HCT116 (cell line): ENCODE data around the gene HPCAL1. TPM values are rescaled to one million over a fixed set of nuclear protein-coding genes. Genes with fewer than 3 reads are reported as not detected.

Source experiments
- ATAC-seq: fragments of 200-7000 bp; cut with Tn5 transposase; 2 replicates; pipeline ENCODE4 v1.9.1; 2020; ENCODE audit warnings: mild to moderate bottlenecking, moderate library complexity
- BruUV-seq: library from RNA; stranded (reverse); fragments of 400-500 nt; replicated peaks from 2 replicates; lab custom pipeline; 2021; lab: Mats Ljungman, UMichigan
- CTCF ChIA-PET: fragments of 300-600 bp; sonication (Branson Sonifier 250); formaldehyde crosslinking; loops from one replicate; lab custom pipeline; 2021; ENCODE audit warnings: antibody characterized with exemption; lab: Charles Lee
- POLR2A ChIA-PET: fragments of 300-600, 350-600 bp; sonication (Branson Sonifier 250); formaldehyde crosslinking; loops from one replicate; lab custom pipeline; 2021; ENCODE audit warnings: antibody characterized with exemption; lab: Charles Lee
- RAD21 ChIA-PET, 2 experiments: fragments of 300-600 bp; sonication (Branson Sonifier 250); formaldehyde crosslinking; loops; one replicate each; lab custom pipeline; 2023; ENCODE audit warnings: low total read pairs in 2 of 2; ENCODE audit not compliant: uncharacterized antibody in 2 of 2, unreplicated experiment in 2 of 2, low non-redundant PET in 1 of 2; lab: Charles Lee
- DNase-seq: peaks from one replicate; pipeline ENCODE4 v3.0.0-alpha.2; 2010; ENCODE audit warnings: low read depth, low spot score
- H2AFZ ChIP-seq: fragments of 200-600 bp; shearing (Covaris generic), sonication (generic); 2 replicates; pipeline ENCODE4 v1.6.1; 2017; ENCODE audit warnings: low read depth, mixed run types, mixed read lengths, antibody characterized with exemption, low read length; ENCODE audit not compliant: poor library complexity, severe bottlenecking
- H3K27ac ChIP-seq: 2 replicates; pipeline ENCODE4 v1.5.1; 2012; ENCODE audit warnings: low read depth, low read length
- H3K27me3 ChIP-seq: fragments of 200-600 bp; sonication (generic); 2 replicates; pipeline ENCODE4 v1.6.1; 2016; ENCODE audit warnings: mixed run types, low read length, mixed read lengths; ENCODE audit not compliant: insufficient read depth
- H3K36me3 ChIP-seq, 2 experiments: fragments of 200-500 bp in 1 of 2; fragments of 200-600 bp in 1 of 2; sonication (Bioruptor generic) in 1 of 2; sonication (generic) in 1 of 2; 2 replicates each; pipeline versions ENCODE4 v1.5.1 to v1.6.1; 2014 to 2016; ENCODE audit warnings: low read length in 2 of 2, inconsistent platforms in 1 of 2, mixed read lengths in 1 of 2, mixed run types in 1 of 2; ENCODE audit not compliant: insufficient read depth in 2 of 2, control insufficient read depth in 1 of 2
- H3K4me1 ChIP-seq, 2 experiments: fragments of 200-600 bp in 1 of 2; sonication (generic) in 1 of 2; 2 replicates each; pipeline versions ENCODE4 v1.5.1 to v1.6.1; 2012 to 2017; ENCODE audit warnings: low read length in 2 of 2, inconsistent platforms in 1 of 2, mild to moderate bottlenecking in 1 of 2, mixed read lengths in 1 of 2, mixed run types in 1 of 2, moderate library complexity in 1 of 2; ENCODE audit not compliant: insufficient read depth in 2 of 2, control insufficient read depth in 1 of 2
- H3K4me2 ChIP-seq: fragments of 200-600 bp; sonication (generic); 2 replicates; pipeline ENCODE4 v1.6.1; 2017; ENCODE audit warnings: mixed run types, low read length, mixed read lengths
- H3K4me3 ChIP-seq, 2 experiments: fragments of 200-600 bp in 1 of 2; sonication (generic) in 1 of 2; replicated peaks in 1 of 2; 2 replicates each; pipeline ENCODE4 v1.5.1; 2011 to 2016; ENCODE audit warnings: low read length in 2 of 2, control low read depth in 1 of 2, low read depth in 1 of 2, mild to moderate bottlenecking in 1 of 2, mixed read lengths in 1 of 2, mixed run types in 1 of 2
- H3K79me2 ChIP-seq: fragments of 200-600 bp; sonication (generic); 2 replicates; pipeline ENCODE4 v1.6.1; 2017; ENCODE audit warnings: mild to moderate bottlenecking, mixed run types, low read length, moderate library complexity, mixed read lengths; ENCODE audit not compliant: insufficient read depth
- H3K9ac ChIP-seq: fragments of 200-600 bp; sonication (generic); 2 replicates; pipeline ENCODE4 v1.6.1; 2016; ENCODE audit warnings: low read length, mixed read lengths
- H3K9me2 ChIP-seq: fragments of 200-600 bp; sonication (generic), shearing (Covaris generic); 2 replicates; pipeline ENCODE4 v1.6.1; 2017; ENCODE audit warnings: mixed run types, mild to moderate bottlenecking, moderate library complexity; ENCODE audit not compliant: insufficient read depth
- H3K9me3 ChIP-seq, 2 experiments: fragments of 200-500 bp in 1 of 2; fragments of 200-600 bp in 1 of 2; sonication (Bioruptor generic) in 1 of 2; sonication (generic) in 1 of 2; 2 replicates each; pipeline ENCODE4 v1.6.1; 2014 to 2017; ENCODE audit warnings: low read length in 2 of 2, mixed read lengths in 2 of 2, inconsistent platforms in 1 of 2, low read depth in 1 of 2, mild to moderate bottlenecking in 1 of 2, mixed run types in 1 of 2, moderate library complexity in 1 of 2; ENCODE audit not compliant: control insufficient read depth in 1 of 2, insufficient read depth in 1 of 2
- H4K20me1 ChIP-seq: fragments of 200-600 bp; sonication (generic), shearing (Covaris generic); 2 replicates; pipeline ENCODE4 v1.6.1; 2017; ENCODE audit warnings: mixed run types, mild to moderate bottlenecking, moderate library complexity; ENCODE audit not compliant: insufficient read depth
- EGR1 ChIP-seq: IDR thresholded peaks from 2 replicates; pipeline ENCODE4 v1.6.1; 2012; ENCODE audit warnings: low read depth
- EZH2 ChIP-seq: fragments of 200-600 bp; sonication (generic); IDR thresholded peaks from 2 replicates; pipeline ENCODE4 v1.6.1; 2017; ENCODE audit warnings: antibody characterized with exemption, mixed run types
- FOSL1 ChIP-seq: IDR thresholded peaks from 2 replicates; pipeline ENCODE4 v1.6.1; 2012; ENCODE audit warnings: low read depth
- RAD21 ChIP-seq: IDR thresholded peaks from 2 replicates; pipeline ENCODE4 v1.6.1; 2012; ENCODE audit warnings: low read depth, mild to moderate bottlenecking
- ZFX ChIP-seq: fragments of 450-650 bp; IDR thresholded peaks from 2 replicates; pipeline ENCODE4 v1.6.1; 2017
- intact Hi-C: fragments of 100-400 bp; cut with micrococcal nuclease; formaldehyde crosslinking; loops from 2 replicates; pipeline ENCODE4 v1.10.0; 2022
- total RNA-seq: library from RNA; stranded (reverse); gene quantifications from one replicate; pipeline ENCODE4 v1.2.1, GENCODE V29; 2021; ENCODE audit not compliant: unreplicated experiment
- TF ChIP-seq, protein P1 (sequence below): IDR thresholded peaks from 2 replicates; pipeline ENCODE4 v1.6.1; 2011; ENCODE audit warnings: mild to moderate bottlenecking, low read length, moderate library complexity; ENCODE audit not compliant: insufficient replicate concordance; ENCODE audit errors: extremely low read depth

Gene HPCAL1
- total RNA-seq, 1 experiment from 2014 or later = 111 TPM

DNA sequence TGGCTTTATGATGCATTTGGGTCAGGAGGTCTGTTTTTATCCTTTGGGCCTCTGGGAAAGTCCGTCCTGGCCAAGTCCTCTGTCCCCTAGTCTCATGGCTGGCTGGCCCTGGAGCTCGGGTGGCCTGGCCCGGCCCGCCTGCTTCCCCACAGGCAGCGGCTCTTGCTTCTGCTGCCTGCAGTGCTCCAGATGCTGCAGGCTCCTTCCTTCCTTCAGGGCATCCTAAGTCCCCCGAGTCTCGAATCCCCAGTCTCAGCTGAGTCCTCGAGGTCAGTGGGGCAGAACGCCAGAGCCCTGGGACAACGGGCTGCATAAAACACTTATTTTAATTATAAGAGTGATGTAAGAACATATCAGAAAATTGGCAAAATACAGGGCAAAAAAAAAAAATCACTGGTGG lies 71.2 kb downstream of the HPCAL1 start:
- Histone ChIP-seq H3K36me3 (no peaks in the 10 kb centered on the region), H3K9me3 (no peaks in the 10 kb centered on the region), H3K4me1 (no peaks in the 10 kb centered on the region), H3K9ac (no peak overlapping the region), H3K27me3 (no peaks in the 10 kb centered on the region), H4K20me1 (no peaks in the 10 kb centered on the region), H3K9me2 (no peaks in the 10 kb centered on the region), H3K27ac (no peak overlapping the region), H2AFZ (no peak overlapping the region), H3K4me3 (no peak overlapping the region), H3K4me2 (no peak overlapping the region), H3K79me2 (peaks cover 74% of the 10 kb centered on the region)
- no peak for ATAC-seq
- TF ChIP-seq EZH2 = no peak
- TF ChIP-seq RAD21 = no peak
- TF ChIP-seq FOSL1 = no peak
- TF ChIP-seq, protein P1, sequence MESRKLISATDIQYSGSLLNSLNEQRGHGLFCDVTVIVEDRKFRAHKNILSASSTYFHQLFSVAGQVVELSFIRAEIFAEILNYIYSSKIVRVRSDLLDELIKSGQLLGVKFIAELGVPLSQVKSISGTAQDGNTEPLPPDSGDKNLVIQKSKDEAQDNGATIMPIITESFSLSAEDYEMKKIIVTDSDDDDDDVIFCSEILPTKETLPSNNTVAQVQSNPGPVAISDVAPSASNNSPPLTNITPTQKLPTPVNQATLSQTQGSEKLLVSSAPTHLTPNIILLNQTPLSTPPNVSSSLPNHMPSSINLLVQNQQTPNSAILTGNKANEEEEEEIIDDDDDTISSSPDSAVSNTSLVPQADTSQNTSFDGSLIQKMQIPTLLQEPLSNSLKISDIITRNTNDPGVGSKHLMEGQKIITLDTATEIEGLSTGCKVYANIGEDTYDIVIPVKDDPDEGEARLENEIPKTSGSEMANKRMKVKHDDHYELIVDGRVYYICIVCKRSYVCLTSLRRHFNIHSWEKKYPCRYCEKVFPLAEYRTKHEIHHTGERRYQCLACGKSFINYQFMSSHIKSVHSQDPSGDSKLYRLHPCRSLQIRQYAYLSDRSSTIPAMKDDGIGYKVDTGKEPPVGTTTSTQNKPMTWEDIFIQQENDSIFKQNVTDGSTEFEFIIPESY = no peak
- no peak for TF ChIP-seq ZFX
- no peak for DNase-seq
- intact Hi-C loops = no loop called here
- ChIA-PET CTCF (no interaction called here), RAD21 (no interaction called here), POLR2A (no interaction called here)
- BruUV-seq = no TSS peak

DNA sequence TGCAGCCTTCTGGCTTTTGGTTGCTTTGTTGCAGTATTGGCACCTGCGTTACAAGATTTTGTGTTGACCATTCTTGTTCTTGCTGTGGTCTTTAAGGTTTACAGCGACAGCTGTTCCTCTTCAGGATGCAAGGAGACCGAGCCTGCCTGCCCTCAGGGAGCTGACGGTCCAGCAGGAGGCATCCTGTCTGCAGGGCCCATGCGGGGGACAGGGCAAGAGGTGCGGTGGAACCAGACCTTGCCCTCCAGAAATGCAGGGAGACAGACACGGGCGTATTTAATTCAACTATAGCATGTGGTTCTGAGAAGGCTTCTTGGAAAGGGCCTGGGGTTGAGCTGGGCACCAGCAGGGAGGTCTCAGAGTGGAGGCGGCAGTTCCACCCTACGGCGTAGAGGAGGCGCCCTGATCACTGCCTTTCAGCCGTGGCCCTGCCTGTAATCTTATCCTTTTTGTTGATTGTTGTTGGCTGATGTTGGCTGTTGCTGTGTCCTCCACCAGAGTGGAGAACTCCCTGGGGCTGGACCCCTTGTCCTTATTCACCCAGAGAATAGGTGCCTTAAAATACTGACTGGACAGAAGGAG lies 71.7 kb downstream of the HPCAL1 start:
- POLR2A ChIA-PET = no interaction called here
- no TSS peak for BruUV-seq
- Histone ChIP-seq H3K27me3 (no peaks in the 10 kb centered on the region), H3K9me3 (no peaks in the 10 kb centered on the region), H3K4me3 (no peak overlapping the region), H3K4me1 (no peaks in the 10 kb centered on the region), H3K36me3 (no peaks in the 10 kb centered on the region), H3K9me2 (no peaks in the 10 kb centered on the region), H3K9ac (no peak overlapping the region), H4K20me1 (no peaks in the 10 kb centered on the region), H3K4me2 (no peak overlapping the region), H3K27ac (no peak overlapping the region), H3K79me2 (peaks cover 74% of the 10 kb centered on the region), H2AFZ (no peak overlapping the region)
- RAD21 ChIA-PET = no interaction called here
- ATAC-seq (no peak), DNase-seq (no peak)
- intact Hi-C loops = no loop called here
- no peak for TF ChIP-seq EGR1
- CTCF ChIA-PET = no interaction called here
